ENCODE data around the gene BCL2L1. TPM values are rescaled to one million over a fixed set of nuclear protein-coding genes. Genes with fewer than 3 reads are reported as not detected.
"Not testable (repeated sequence)": the region's sequence is repeated elsewhere in the genome, so short reads cannot be mapped to it uniquely, and the experiment has no call there.

BCL2L1 gene
- total RNA-seq, 1 experiment from 2014 or later: 277 TPM

DNA sequence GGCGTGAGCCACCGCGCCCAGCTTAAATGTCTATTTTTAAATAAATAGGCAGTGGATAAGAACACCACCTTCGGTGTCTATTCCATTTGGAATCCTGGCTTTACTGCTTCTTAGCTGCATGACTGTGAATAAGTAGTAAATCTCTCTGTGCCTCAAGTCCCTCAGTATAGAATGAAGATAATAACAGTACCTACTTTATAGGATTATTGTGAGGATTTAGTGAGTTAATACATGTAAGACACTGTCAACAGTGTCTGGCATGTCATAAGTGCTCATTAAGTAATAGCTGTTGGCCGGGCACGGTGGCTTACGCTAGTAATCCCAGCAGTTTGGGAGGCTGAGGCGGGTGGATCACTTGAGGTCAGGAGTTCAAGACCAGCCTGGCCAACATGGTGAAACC is 26.6 kb upstream of the BCL2L1 start:
- intact Hi-C loops (cut with micrococcal nuclease): no loop called here
- H2AFZ ChIP-seq (ENCODE audit: low read length): no peak overlapping the region
- DNase-seq: no peak
- H3K27me3 ChIP-seq (ENCODE audit: low read length): no peaks in the 10 kb centered on the region
- no peak for ATAC-seq
- no peak overlapping the region for H3K4me2 ChIP-seq (ENCODE audit: low read length)
- H3K27ac ChIP-seq (ENCODE audit: low read length): no peak overlapping the region
- peaks cover 35% of the 10 kb centered on the region for H4K20me1 ChIP-seq (ENCODE audit: low read length)
- no peak overlapping the region for H3K4me3 ChIP-seq (ENCODE audit: low read length)
- H3K9ac ChIP-seq (ENCODE audit: low read length): no peak overlapping the region
- no TSS peak for BruUV-seq (replicated peaks)
- peaks cover 97% of the 10 kb centered on the region for H3K79me2 ChIP-seq (ENCODE audit: low read length)
- no peak for TF ChIP-seq EZH2phosphoT487 (IDR thresholded peaks at IDR 0.05; ENCODE audit: borderline replicate concordance, low read length)
- no peak for TF ChIP-seq EZH2 (IDR thresholded peaks at IDR 0.05; ENCODE audit: low read length, unreplicated experiment)
- TF ChIP-seq CTCF (conservative IDR thresholded peaks at IDR 0.05; ENCODE audit: low read depth, low read length): no peak
- H3F3A ChIP-seq (ENCODE audit: low read length, unreplicated experiment): no peaks in the 10 kb centered on the region
- H3K9me3 ChIP-seq (ENCODE audit: low read length): no peaks in the 10 kb centered on the region
- peaks cover 45% of the 10 kb centered on the region for H3K36me3 ChIP-seq (ENCODE audit: low read depth, low read length)
- ChIA-PET CTCF (interaction anchor here (0.7 kb wide), 1 partner anchor 67 kb away, joined by 4 read pairs; no protein-coding TSS in a partner anchor), POLR2A (ENCODE audit: unreplicated experiment) (no interaction called here)
- H3K4me1 ChIP-seq (ENCODE audit: insufficient read depth, low read length): peaks cover 8% of the 10 kb centered on the region; the same call in 1 of the 2 replicates
- no peaks in the 10 kb centered on the region for H3K9me2 ChIP-seq (replicated peaks; ENCODE audit: low read length)

- Histone ChIP-seq H3K27ac (ENCODE audit: low read length) (no peak overlapping the region), H4K20me1 (ENCODE audit: low read length) (peaks cover 27% of the 10 kb centered on the region; the same call in 1 of the 2 replicates), H3K79me2 (ENCODE audit: low read length) (peaks cover 97% of the 10 kb centered on the region), H3K36me3 (ENCODE audit: low read depth, low read length) (peaks cover 39% of the 10 kb centered on the region), H3K4me1 (ENCODE audit: insufficient read depth, low read length) (peaks cover 8% of the 10 kb centered on the region; the same call in 1 of the 2 replicates), H2AFZ (ENCODE audit: low read length) (no peak overlapping the region), H3F3A (ENCODE audit: low read length, unreplicated experiment) (no peaks in the 10 kb centered on the region), H3K4me3 (ENCODE audit: low read length) (no peak overlapping the region), H3K27me3 (ENCODE audit: low read length) (no peaks in the 10 kb centered on the region), H3K9me2 (replicated peaks; ENCODE audit: low read length) (no peaks in the 10 kb centered on the region), H3K9ac (ENCODE audit: low read length) (no peak overlapping the region), H3K9me3 (ENCODE audit: low read length) (no peaks in the 10 kb centered on the region), H3K4me2 (ENCODE audit: low read length) (no peak overlapping the region)
- CTCF ChIA-PET: no interaction called here
- intact Hi-C loops (cut with micrococcal nuclease): no loop called here
- ATAC-seq (no peak), DNase-seq (no peak)
- BruUV-seq (replicated peaks): no TSS peak
- POLR2A ChIA-PET (ENCODE audit: unreplicated experiment): interaction anchor here (0.7 kb wide), 1 partner anchor 152 kb away, joined by 3 read pairs; no protein-coding TSS in a partner anchor
- TF ChIP-seq EZH2 (IDR thresholded peaks at IDR 0.05; ENCODE audit: low read length, unreplicated experiment): no peak
- TF ChIP-seq CTCF (conservative IDR thresholded peaks at IDR 0.05; ENCODE audit: low read depth, low read length): no peak
- no peak for TF ChIP-seq EZH2phosphoT487 (IDR thresholded peaks at IDR 0.05; ENCODE audit: borderline replicate concordance, low read length)
Observed at GRCh38 chr20:31747640-31748039, 25.0 kb upstream of the BCL2L1 start.

- H3K9ac ChIP-seq (ENCODE audit: low read length); DNase-seq; H3K4me2 ChIP-seq (ENCODE audit: low read length); H3K27ac ChIP-seq (ENCODE audit: low read length); BruUV-seq (replicated peaks); H2AFZ ChIP-seq (ENCODE audit: low read length); H3K27me3 ChIP-seq (ENCODE audit: low read length); intact Hi-C loops (cut with micrococcal nuclease); ATAC-seq; H3F3A ChIP-seq (ENCODE audit: low read length, unreplicated experiment); H3K9me3 ChIP-seq (ENCODE audit: low read length); H3K9me2 ChIP-seq (replicated peaks; ENCODE audit: low read length); CTCF ChIA-PET; H3K4me3 ChIP-seq (ENCODE audit: low read length): not testable (repeated sequence)
- peaks cover 41% of the 10 kb centered on the region for H3K36me3 ChIP-seq (ENCODE audit: low read depth, low read length)
- peaks cover 11% of the 10 kb centered on the region; the same call in 1 of the 2 replicates for H3K4me1 ChIP-seq (ENCODE audit: insufficient read depth, low read length)
- peaks cover 97% of the 10 kb centered on the region for H3K79me2 ChIP-seq (ENCODE audit: low read length)
- peaks cover 27% of the 10 kb centered on the region; the same call in 1 of the 2 replicates for H4K20me1 ChIP-seq (ENCODE audit: low read length)
- POLR2A ChIA-PET (ENCODE audit: unreplicated experiment): interaction anchor here (0.7 kb wide), 1 partner anchor 151 kb away, joined by 3 read pairs; no protein-coding TSS in a partner anchor
Observed at GRCh38 chr20:31747028-31747427, 24.4 kb upstream of the BCL2L1 start.

Data from PC-3 (cell line).